ENCODE results near the gene HOXA4.

HOXA4 gene

DNA sequence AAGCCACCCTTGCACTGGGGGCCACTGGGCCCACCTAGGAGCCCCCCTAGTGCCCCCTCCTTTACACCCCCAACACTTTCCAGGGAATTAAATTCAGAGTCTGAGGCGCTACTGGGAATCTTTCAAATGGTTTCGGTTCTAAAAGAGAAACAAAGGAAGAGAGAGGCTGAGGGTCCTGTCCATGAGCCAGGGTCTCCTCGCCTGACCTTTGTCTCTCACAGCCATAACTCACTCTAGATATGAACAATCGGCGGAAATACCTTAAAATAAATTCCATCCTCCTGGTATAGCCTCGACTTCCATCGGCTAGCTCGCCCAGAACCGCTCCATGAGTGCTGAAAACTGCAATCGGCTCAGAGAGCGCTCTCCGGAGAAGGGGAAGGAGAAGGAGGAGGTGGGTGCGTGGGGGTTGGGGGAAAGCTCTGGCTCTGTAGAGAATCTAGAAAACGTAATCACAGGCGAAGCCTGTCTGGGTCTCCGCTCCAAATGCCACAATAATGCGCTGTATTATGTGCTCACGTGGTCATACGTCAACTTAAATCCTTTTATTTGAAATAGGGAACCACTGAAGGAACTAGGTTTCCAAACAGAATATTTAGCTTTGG lies 12.6 kb downstream of the HOXA4 start:
- Histone ChIP-seq H3K27me3 (replicated peaks; ENCODE audit: control insufficient read depth, insufficient read depth, low read length) (no peaks in the 10 kb centered on the region; the same call in 1 of the 2 replicates), H3K4me3 (replicated peaks; ENCODE audit: low read depth, low read length) (no peak overlapping the region), H3K36me3 (ENCODE audit: control insufficient read depth, insufficient read depth, low read length) (no peaks in the 10 kb centered on the region)
- no peak for DNase-seq (ENCODE audit: extremely low read depth, insufficient read length)
- TF ChIP-seq, protein P1, sequence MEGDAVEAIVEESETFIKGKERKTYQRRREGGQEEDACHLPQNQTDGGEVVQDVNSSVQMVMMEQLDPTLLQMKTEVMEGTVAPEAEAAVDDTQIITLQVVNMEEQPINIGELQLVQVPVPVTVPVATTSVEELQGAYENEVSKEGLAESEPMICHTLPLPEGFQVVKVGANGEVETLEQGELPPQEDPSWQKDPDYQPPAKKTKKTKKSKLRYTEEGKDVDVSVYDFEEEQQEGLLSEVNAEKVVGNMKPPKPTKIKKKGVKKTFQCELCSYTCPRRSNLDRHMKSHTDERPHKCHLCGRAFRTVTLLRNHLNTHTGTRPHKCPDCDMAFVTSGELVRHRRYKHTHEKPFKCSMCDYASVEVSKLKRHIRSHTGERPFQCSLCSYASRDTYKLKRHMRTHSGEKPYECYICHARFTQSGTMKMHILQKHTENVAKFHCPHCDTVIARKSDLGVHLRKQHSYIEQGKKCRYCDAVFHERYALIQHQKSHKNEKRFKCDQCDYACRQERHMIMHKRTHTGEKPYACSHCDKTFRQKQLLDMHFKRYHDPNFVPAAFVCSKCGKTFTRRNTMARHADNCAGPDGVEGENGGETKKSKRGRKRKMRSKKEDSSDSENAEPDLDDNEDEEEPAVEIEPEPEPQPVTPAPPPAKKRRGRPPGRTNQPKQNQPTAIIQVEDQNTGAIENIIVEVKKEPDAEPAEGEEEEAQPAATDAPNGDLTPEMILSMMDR (IDR thresholded peaks at IDR 0.05; ENCODE audit: insufficient read depth, low read length, poor library complexity, severe bottlenecking) = no peak

DNA sequence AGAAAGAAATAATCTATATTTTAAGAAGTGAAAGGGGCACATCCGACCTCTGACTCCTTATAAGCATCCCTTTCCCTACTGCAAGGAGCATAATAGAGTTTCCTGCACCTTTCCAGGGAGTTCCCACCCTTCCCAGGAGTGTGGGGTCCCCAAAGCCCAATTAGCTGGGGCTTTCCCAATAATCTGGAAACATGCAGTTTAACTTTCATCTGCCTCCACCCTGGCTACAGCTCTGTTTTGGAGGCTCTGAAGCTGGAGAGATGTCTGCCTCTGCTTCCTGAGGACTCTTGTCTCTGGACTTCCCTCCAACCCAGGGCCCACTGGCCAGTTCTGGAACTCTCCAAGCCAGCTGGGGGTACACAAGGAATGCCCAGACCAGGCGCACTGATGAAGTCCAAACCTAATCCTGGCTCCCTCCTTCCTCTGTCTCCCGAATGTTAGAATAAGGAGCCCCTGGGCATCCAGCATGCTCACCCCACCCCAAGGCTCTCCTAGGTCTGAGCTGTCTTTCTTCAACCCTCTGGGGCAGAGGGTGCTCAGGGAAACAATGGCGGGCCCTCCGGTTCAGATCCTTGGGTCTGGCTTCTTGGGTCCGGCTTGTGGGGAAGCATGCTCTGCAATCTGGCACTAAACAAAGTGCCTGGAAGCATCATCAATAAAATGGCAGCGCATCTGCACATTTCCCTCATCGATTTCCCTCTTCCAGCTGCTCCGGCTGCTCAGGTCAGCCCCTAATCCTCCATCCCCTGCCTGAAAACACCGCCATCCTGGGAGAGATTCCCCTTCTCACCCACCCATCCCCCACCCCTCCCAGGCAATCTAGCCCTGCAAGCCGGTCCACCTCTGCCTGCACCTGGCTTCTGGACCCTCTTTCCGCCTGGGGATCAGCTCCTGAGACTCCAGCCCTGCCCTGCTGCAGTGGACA lies 13.3 kb downstream of the HOXA4 start:
- Histone ChIP-seq H3K36me3 (ENCODE audit: control insufficient read depth, insufficient read depth, low read length) (no peaks in the 10 kb centered on the region), H3K27me3 (replicated peaks; ENCODE audit: control insufficient read depth, insufficient read depth, low read length) (no peaks in the 10 kb centered on the region; the same call in 1 of the 2 replicates), H3K4me3 (replicated peaks; ENCODE audit: low read depth, low read length) (no peak overlapping the region)
- TF ChIP-seq, protein P1 (IDR thresholded peaks at IDR 0.05; ENCODE audit: insufficient read depth, low read length, poor library complexity, severe bottlenecking) = no peak
- DNase-seq (ENCODE audit: extremely low read depth, insufficient read length) = no peak

DNA sequence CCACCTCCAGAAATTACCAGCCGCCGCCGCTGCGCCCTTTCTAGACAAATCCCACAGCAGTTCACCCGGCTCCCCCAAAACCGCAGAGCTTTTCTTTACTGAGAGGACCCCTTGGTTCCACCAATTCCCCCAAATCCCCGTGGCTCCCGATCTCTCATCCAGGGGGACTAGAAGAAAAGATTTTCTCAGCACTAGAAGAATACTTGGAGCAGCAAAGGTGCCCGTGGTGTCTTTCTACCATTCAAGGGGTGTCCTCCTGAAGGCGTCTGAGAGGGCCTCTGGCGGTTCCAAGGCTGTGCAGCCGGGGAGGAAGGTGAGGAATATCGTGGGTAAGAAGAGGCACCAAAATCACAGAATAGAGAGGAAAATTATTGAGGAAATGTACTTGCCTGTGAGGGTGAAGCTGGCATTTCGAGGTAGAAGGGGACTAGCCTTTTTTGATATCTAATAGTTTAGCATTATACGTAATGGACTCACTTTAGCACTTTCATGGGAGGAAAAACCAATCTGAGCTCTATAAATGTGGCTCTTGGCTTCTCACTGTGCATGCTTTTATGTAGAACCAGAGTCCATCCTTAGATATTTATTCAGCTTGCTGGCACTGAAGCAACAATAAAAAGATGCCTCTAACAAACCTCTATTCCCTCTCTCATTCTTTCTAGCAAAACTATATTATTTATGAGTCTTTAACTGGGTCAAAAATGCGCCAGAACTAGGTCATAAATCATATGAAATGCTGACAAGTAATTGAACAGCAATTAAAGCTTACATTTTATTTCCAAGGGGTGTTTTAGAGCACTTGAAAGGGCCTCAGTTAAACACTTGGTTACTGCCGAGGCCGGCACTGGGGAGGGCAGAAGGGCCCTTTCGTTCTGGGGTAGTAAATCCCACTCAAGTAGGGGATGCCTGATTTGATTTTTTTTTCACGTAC lies 14.3 kb downstream of the HOXA4 start:
- TF ChIP-seq, protein P1 (IDR thresholded peaks at IDR 0.05; ENCODE audit: insufficient read depth, low read length, poor library complexity, severe bottlenecking) = no peak

DNA sequence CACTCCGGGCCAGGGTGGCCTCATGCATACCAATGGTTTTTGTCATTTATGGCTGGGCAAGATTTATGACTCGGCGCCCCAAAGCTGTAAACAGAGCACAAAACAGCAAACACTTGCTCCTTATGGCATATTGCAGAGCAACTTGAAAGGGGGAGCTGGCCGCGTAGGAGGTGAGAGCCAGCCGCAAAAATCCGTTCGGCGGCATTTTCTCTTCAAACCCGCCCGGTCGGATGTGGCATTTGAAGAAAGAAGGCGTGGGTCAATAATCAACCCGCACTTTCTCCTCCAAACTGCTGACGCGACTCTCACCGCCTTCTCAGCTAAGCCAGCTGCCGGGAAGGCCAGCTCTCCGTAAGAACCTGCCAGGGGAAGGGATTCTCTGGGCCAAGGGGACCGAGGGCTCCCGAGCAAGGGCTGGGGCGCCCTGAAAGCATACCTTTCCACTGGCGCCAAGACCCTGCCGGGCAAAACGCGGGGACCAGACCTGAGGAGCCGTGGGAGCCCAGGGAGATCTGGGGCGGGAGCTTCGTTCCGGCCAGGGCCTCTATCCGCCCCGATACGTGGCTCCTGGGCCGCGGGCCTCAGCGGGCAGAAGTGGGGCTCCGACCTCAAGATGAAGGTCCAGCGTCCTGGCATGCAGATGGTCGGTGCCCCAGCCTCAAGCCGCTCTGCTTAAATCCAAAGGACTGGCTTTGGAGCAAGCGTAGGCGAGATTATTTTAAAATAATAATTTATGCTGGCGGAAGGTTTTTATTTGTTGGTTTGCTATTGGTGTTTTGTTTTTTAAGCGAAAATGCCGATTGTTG lies 15.1 kb downstream of the HOXA4 start:
- TF ChIP-seq, protein P1 (IDR thresholded peaks at IDR 0.05; ENCODE audit: insufficient read depth, low read length, poor library complexity, severe bottlenecking) = no peak
- no peak overlapping the region for H3K4me3 ChIP-seq (replicated peaks; ENCODE audit: low read depth, low read length)
- H3K27me3 ChIP-seq (replicated peaks; ENCODE audit: control insufficient read depth, insufficient read depth, low read length) = no peaks in the 10 kb centered on the region; the same call in 1 of the 2 replicates
- no peak for DNase-seq (ENCODE audit: extremely low read depth, insufficient read length)
- H3K36me3 ChIP-seq (ENCODE audit: control insufficient read depth, insufficient read depth, low read length) = no peaks in the 10 kb centered on the region

More for the DNA sequence above, 14.3 kb downstream of the HOXA4 start:
- Histone ChIP-seq H3K27me3 (replicated peaks; ENCODE audit: control insufficient read depth, insufficient read depth, low read length) (no peaks in the 10 kb centered on the region; the same call in 1 of the 2 replicates), H3K4me3 (replicated peaks; ENCODE audit: low read depth, low read length) (no peak overlapping the region), H3K36me3 (ENCODE audit: control insufficient read depth, insufficient read depth, low read length) (no peaks in the 10 kb centered on the region)
- DNase-seq (ENCODE audit: extremely low read depth, insufficient read length) = no peak

DNA sequence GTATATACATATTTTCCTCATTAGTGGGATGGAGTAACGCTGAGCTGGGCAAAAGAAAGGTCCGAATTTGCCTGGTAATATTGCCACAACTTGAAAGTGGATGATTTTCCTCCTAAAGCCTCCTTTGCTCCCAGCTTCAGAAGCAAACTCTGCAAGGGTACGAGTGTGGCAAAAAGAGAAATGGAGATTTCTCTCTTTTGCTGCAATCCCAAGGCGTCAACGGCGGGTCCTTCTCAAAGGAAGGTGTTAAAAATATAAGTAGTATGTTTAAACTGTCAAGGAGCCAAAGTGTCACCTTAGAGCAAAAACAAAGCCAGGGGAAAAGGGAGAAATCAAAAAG lies 15.7 kb downstream of the HOXA4 start:
- H3K27me3 ChIP-seq (replicated peaks; ENCODE audit: control insufficient read depth, insufficient read depth, low read length) = no peaks in the 10 kb centered on the region; the same call in 1 of the 2 replicates
- no peak overlapping the region for H3K4me3 ChIP-seq (replicated peaks; ENCODE audit: low read depth, low read length)
- TF ChIP-seq, protein P1 (IDR thresholded peaks at IDR 0.05; ENCODE audit: insufficient read depth, low read length, poor library complexity, severe bottlenecking) = no peak
- no peak for DNase-seq (ENCODE audit: extremely low read depth, insufficient read length)
- H3K36me3 ChIP-seq (ENCODE audit: control insufficient read depth, insufficient read depth, low read length) = no peaks in the 10 kb centered on the region
